CD8-positive, alpha-beta memory T cell (primary cell): Measurements from ENCODE around the gene DNAH6. TPM values are rescaled to one million over a fixed set of nuclear protein-coding genes. Genes with fewer than 3 reads are reported as not detected.
A peak's percentile ranks its signal among the peaks of the same experiment; 100 is the strongest.
"Not testable (repeated sequence)": the region's sequence is repeated elsewhere in the genome, so short reads cannot be mapped to it uniquely, and the experiment has no call there.

Source experiments
- CTCF ChIA-PET: fragments of 350-600 bp; sonication (Branson Sonifier 250); formaldehyde crosslinking; loops from one replicate; lab custom pipeline; 2021; ENCODE audit warnings: antibody characterized with exemption; lab: Charles Lee
- POLR2A ChIA-PET: fragments of 350-600 bp; sonication (Branson Sonifier 250); formaldehyde crosslinking; loops from one replicate; lab custom pipeline; 2021; ENCODE audit warnings: antibody characterized with exemption; lab: Charles Lee
- DNase-seq, 5 donors: peaks; one replicate each; pipeline versions ENCODE4 v3.0.0 to v3.0.0-alpha.2; 2020 to 2022; ENCODE audit warnings: mixed read lengths in 1 of 5
- H3K27ac ChIP-seq: one replicate; pipeline ENCODE4 v1.7.0; 2013; ENCODE audit warnings: low read depth, mild to moderate bottlenecking, low read length, moderate library complexity
- H3K27me3 ChIP-seq: 2 replicates; pipeline ENCODE4 v1.7.0; 2013; ENCODE audit warnings: low read length, mild to moderate bottlenecking; ENCODE audit not compliant: insufficient read depth, poor library complexity, severe bottlenecking
- H3K36me3 ChIP-seq: 2 replicates; pipeline ENCODE4 v1.7.0; 2013; ENCODE audit warnings: mild to moderate bottlenecking, low read length, moderate library complexity; ENCODE audit not compliant: insufficient read depth
- H3K4me1 ChIP-seq: 2 replicates; pipeline ENCODE4 v1.7.0; 2013; ENCODE audit warnings: mild to moderate bottlenecking, low read length, moderate library complexity; ENCODE audit not compliant: insufficient read depth
- H3K4me3 ChIP-seq: 2 replicates; pipeline ENCODE4 v1.7.0; 2013; ENCODE audit warnings: mild to moderate bottlenecking, low read length
- H3K9me3 ChIP-seq: 2 replicates; pipeline ENCODE4 v1.7.0; 2013; ENCODE audit warnings: mild to moderate bottlenecking, low read length
- H3K27ac Mint-ChIP-seq, 8 donors: one replicate each; pipeline ENCODE4 v1.8.0; 2020 to 2021; ENCODE audit warnings: mixed read lengths in 8 of 8, mild to moderate bottlenecking in 6 of 8, inconsistent platforms in 3 of 8, moderate library complexity in 3 of 8
- H3K27me3 Mint-ChIP-seq, 2 donors: one replicate each; pipeline ENCODE4 v1.8.0; 2020 to 2021; ENCODE audit warnings: mixed read lengths in 2 of 2, mild to moderate bottlenecking in 1 of 2, moderate library complexity in 1 of 2
- H3K36me3 Mint-ChIP-seq, 3 donors: one replicate each; pipeline ENCODE4 v1.8.0; 2020 to 2021; ENCODE audit warnings: mixed read lengths in 3 of 3, inconsistent platforms in 1 of 3, mild to moderate bottlenecking in 1 of 3
- H3K4me1 Mint-ChIP-seq, 3 donors: one replicate each; pipeline ENCODE4 v1.8.0; 2020 to 2021; ENCODE audit warnings: mixed read lengths in 3 of 3, inconsistent platforms in 1 of 3, mild to moderate bottlenecking in 1 of 3
- H3K4me3 Mint-ChIP-seq, 7 donors: one replicate each; pipeline ENCODE4 v1.8.0; 2020 to 2021; ENCODE audit warnings: mixed read lengths in 7 of 7, mild to moderate bottlenecking in 6 of 7, moderate library complexity in 4 of 7, inconsistent platforms in 2 of 7
- H3K9me3 Mint-ChIP-seq, 5 donors: one replicate each; pipeline ENCODE4 v1.8.0; 2020 to 2022; ENCODE audit warnings: mixed read lengths in 5 of 5, mild to moderate bottlenecking in 3 of 5, moderate library complexity in 2 of 5, inconsistent platforms in 1 of 5
- polyA plus RNA-seq: library from polyadenylated mRNA; unstranded; fragments of 300-500 nt; fragmentation: Illumina TruSeq; gene quantifications from one replicate; pipeline ENCODE4 v1.2.3, GENCODE V29; 2021
- total RNA-seq, 2 experiments: library from RNA; stranded (reverse); gene quantifications; one replicate each; pipeline ENCODE4 v1.2.3, GENCODE V29; 2021

DNAH6 gene
- total and polyA plus RNA-seq, 3 experiments from 2014 or later: 0.24 to 0.51 (median 0.39) TPM

- CTCF ChIA-PET: no interaction called here
- no peak overlapping the region for H3K4me3 ChIP-seq
- peaks cover under 1% of the 10 kb centered on the region for H3K4me1 ChIP-seq
- no peaks in the 10 kb centered on the region for H3K9me3 Mint-ChIP-seq
- no peak for DNase-seq
- H3K4me3 Mint-ChIP-seq: no peak overlapping the region
- H3K27me3 ChIP-seq: no peaks in the 10 kb centered on the region
- H3K27me3 Mint-ChIP-seq: peaks cover 1 to 9% of the 10 kb centered on the region in 2 donors
- H3K9me3 ChIP-seq: no peaks in the 10 kb centered on the region
- H3K27ac ChIP-seq: no peak overlapping the region
- H3K36me3 ChIP-seq: no peaks in the 10 kb centered on the region
- peaks cover 0 to 9% (median 3%) of the 10 kb centered on the region in 3 donors for H3K36me3 Mint-ChIP-seq
- peaks cover 5 to 14% (median 5%) of the 10 kb centered on the region in 3 donors for H3K4me1 Mint-ChIP-seq
- H3K27ac Mint-ChIP-seq: peak overlapping the region in 1 of 8 donors; percentile 92
- POLR2A ChIA-PET: no interaction called here
Observed at GRCh38 chr2:84534225-84534624, 17.9 kb downstream of the DNAH6 start.

DNA sequence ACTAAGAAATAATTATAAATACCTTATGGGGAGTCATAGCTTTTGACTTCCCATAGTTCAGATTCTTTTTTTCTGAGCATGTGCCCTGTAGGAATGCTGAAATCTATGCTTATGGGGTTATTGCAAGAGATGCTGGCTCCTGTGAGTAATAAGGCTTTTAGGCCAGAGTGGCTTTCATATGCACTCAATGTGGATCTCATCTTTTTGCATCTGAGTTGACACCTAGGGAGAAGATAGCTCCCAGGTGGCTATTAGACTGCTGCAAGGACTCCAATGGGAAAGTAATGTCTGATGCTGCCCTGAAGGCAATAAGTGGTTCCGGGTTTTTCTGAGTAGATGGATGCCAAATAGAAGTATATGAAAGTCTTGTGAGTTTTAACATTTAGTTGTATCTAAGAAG is 21.0 kb downstream of the DNAH6 start:
- Mint-ChIP-seq H3K36me3 (peaks cover 0 to 4% (median 3%) of the 10 kb centered on the region in 3 donors), H3K27ac (no peak overlapping the region), H3K4me3 (no peak overlapping the region), H3K9me3 (no peaks in the 10 kb centered on the region), H3K27me3 (peaks cover 1 to 9% of the 10 kb centered on the region in 2 donors), H3K4me1 (peaks cover 16 to 25% (median 16%) of the 10 kb centered on the region in 3 donors)
- ChIA-PET CTCF (interaction anchor here (2.0 kb wide), 1 partner anchor 389 kb away, joined by 4 read pairs; no protein-coding TSS in a partner anchor), POLR2A (no interaction called here)
- Histone ChIP-seq H3K27me3 (no peaks in the 10 kb centered on the region), H3K27ac (no peak overlapping the region), H3K4me1 (peaks cover 9% of the 10 kb centered on the region), H3K36me3 (no peaks in the 10 kb centered on the region), H3K9me3 (no peaks in the 10 kb centered on the region), H3K4me3 (no peak overlapping the region)
- no peak for DNase-seq

DNA sequence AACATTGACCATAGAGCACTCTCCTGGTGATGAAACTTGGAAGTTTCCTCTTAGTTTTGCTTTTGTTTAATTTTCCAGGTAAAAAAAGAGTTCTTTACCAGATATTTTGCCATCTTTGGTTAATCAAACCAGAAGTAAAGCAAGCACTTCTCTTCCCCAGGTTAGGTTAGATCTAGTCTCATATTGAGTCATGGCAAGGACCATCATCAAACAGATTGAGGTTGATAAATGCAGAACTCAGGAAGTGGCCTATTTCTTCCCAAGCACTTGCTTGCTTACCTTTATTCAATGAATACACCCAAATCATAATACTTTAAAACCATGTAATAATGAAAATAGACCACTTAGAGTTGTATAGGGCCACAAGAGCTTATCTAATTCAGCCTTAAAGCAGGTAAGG is 23.4 kb downstream of the DNAH6 start:
- H3K4me1 ChIP-seq: peaks cover 9% of the 10 kb centered on the region
- Mint-ChIP-seq H3K36me3 (peaks cover 0 to 4% (median 3%) of the 10 kb centered on the region in 3 donors), H3K4me3 (no peak overlapping the region), H3K27me3 (peaks cover 1 to 9% of the 10 kb centered on the region in 2 donors), H3K9me3 (no peaks in the 10 kb centered on the region), H3K4me1 (peaks cover 12 to 15% (median 13%) of the 10 kb centered on the region in 3 donors), H3K27ac (peak overlapping the region in 2 of 8 donors; percentile 8 to 19)
- no peak overlapping the region for H3K4me3 ChIP-seq
- H3K36me3 ChIP-seq: no peaks in the 10 kb centered on the region
- CTCF ChIA-PET: no interaction called here
- POLR2A ChIA-PET: no interaction called here
- no peaks in the 10 kb centered on the region for H3K27me3 ChIP-seq
- no peak overlapping the region for H3K27ac ChIP-seq
- no peak for DNase-seq
- no peaks in the 10 kb centered on the region for H3K9me3 ChIP-seq

GRCh38 chr2:84545005-84545404 is 28.7 kb downstream of the DNAH6 start:
- DNase-seq: no peak
- Mint-ChIP-seq H3K27me3 (no peaks in the 10 kb centered on the region), H3K36me3 (peaks cover 0 to 1% (median 0%) of the 10 kb centered on the region in 3 donors), H3K27ac (no peak overlapping the region), H3K9me3 (no peaks in the 10 kb centered on the region), H3K4me1 (peaks cover 3 to 4% (median 3%) of the 10 kb centered on the region in 3 donors), H3K4me3 (no peak overlapping the region)
- H3K4me1 ChIP-seq: peaks cover under 1% of the 10 kb centered on the region
- H3K27ac ChIP-seq: no peak overlapping the region
- H3K36me3 ChIP-seq: no peaks in the 10 kb centered on the region
- H3K27me3 ChIP-seq: no peaks in the 10 kb centered on the region
- no peak overlapping the region for H3K4me3 ChIP-seq
- H3K9me3 ChIP-seq: no peaks in the 10 kb centered on the region
- ChIA-PET POLR2A (no interaction called here), CTCF (no interaction called here)

GRCh38 chr2:84546551-84546950 is 30.3 kb downstream of the DNAH6 start:
- H3K27me3 Mint-ChIP-seq: peaks cover 0 to 2% of the 10 kb centered on the region in 2 donors
- ChIA-PET POLR2A (no interaction called here), CTCF (no interaction called here)
- H3K36me3 ChIP-seq: no peaks in the 10 kb centered on the region
- no peak overlapping the region for H3K4me3 Mint-ChIP-seq
- DNase-seq: no peak
- peaks cover 0 to 1% (median 0%) of the 10 kb centered on the region in 3 donors for H3K36me3 Mint-ChIP-seq
- H3K27ac Mint-ChIP-seq: no peak overlapping the region
- H3K4me3 ChIP-seq: no peak overlapping the region
- H3K9me3 ChIP-seq: no peaks in the 10 kb centered on the region
- H3K27ac ChIP-seq: no peak overlapping the region
- H3K4me1 Mint-ChIP-seq: no peaks in the 10 kb centered on the region
- no peaks in the 10 kb centered on the region for H3K4me1 ChIP-seq
- no peaks in the 10 kb centered on the region for H3K9me3 Mint-ChIP-seq
- H3K27me3 ChIP-seq: no peaks in the 10 kb centered on the region

GRCh38 chr2:84548303-84548702 is 32.0 kb downstream of the DNAH6 start:
- no peak overlapping the region for H3K4me3 Mint-ChIP-seq
- H3K4me1 Mint-ChIP-seq: no peaks in the 10 kb centered on the region
- no peaks in the 10 kb centered on the region for H3K36me3 Mint-ChIP-seq
- H3K27me3 ChIP-seq: no peaks in the 10 kb centered on the region
- H3K27ac Mint-ChIP-seq: no peak overlapping the region
- POLR2A ChIA-PET: no interaction called here
- CTCF ChIA-PET: no interaction called here
- no peaks in the 10 kb centered on the region for H3K9me3 Mint-ChIP-seq
- H3K27ac ChIP-seq: no peak overlapping the region
- DNase-seq: no peak
- H3K4me3 ChIP-seq: no peak overlapping the region
- H3K36me3 ChIP-seq: no peaks in the 10 kb centered on the region
- no peaks in the 10 kb centered on the region for H3K4me1 ChIP-seq
- peaks cover 0 to 2% of the 10 kb centered on the region in 2 donors for H3K27me3 Mint-ChIP-seq
- H3K9me3 ChIP-seq: no peaks in the 10 kb centered on the region

DNA sequence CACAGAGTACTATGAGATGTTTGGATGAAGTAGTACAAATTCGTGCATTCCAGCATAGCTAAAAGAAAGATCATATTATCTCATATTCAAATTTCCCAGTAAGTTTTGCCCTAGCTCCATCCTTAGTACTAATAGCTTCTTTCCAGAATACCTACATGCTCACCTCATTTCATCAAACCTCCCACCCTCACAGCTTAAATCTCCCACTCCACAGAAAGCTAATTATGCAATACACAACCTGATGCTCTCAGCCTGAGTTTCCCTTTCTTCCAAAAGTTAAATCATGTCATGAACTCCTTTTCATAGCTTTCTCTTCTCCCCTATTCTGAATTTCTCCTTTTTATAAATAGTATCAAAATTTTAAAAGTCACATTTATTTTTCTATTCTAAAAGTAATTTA is 34.6 kb downstream of the DNAH6 start:
- Histone ChIP-seq H3K4me1 (no peaks in the 10 kb centered on the region), H3K27me3 (no peaks in the 10 kb centered on the region), H3K4me3 (no peak overlapping the region), H3K27ac (no peak overlapping the region), H3K9me3 (no peaks in the 10 kb centered on the region), H3K36me3 (no peaks in the 10 kb centered on the region)
- H3K27me3 Mint-ChIP-seq: peaks cover 2 to 15% of the 10 kb centered on the region in 2 donors
- peaks cover 0 to 4% (median 0%) of the 10 kb centered on the region in 3 donors for H3K36me3 Mint-ChIP-seq
- no peaks in the 10 kb centered on the region for H3K4me1 Mint-ChIP-seq
- ChIA-PET POLR2A (no interaction called here), CTCF (interaction anchor here (1.4 kb wide), 1 partner anchor 18 kb away, joined by 3 read pairs; no protein-coding TSS in a partner anchor)
- H3K27ac Mint-ChIP-seq: peak overlapping the region in 1 of 8 donors; percentile 2
- H3K9me3 Mint-ChIP-seq: no peaks in the 10 kb centered on the region
- no peak for DNase-seq
- no peak overlapping the region for H3K4me3 Mint-ChIP-seq

DNA sequence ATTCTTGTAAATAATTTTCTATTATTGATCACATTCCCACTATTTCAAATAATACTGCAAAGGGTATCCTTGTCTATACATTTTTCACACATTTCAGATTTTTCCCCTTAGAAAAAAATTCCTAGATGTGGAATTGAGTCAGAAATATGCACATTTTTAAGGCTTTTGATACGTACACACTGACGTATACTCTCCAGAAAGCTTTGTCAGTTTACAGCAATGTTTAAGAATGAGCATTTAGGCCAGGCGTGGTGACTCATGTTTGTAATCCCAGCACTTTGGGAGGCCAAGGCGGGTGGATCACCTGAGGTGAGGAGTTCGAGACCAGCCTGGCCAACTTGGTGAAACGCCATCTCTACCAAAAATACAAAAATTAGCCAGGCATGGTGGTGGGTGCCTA is 35.2 kb downstream of the DNAH6 start:
- H3K4me3 Mint-ChIP-seq, H3K27ac ChIP-seq, H3K27me3 ChIP-seq, H3K4me3 ChIP-seq, DNase-seq, H3K36me3 ChIP-seq, H3K27ac Mint-ChIP-seq, H3K36me3 Mint-ChIP-seq, H3K9me3 Mint-ChIP-seq, POLR2A ChIA-PET, H3K4me1 ChIP-seq, H3K9me3 ChIP-seq, H3K4me1 Mint-ChIP-seq: not testable (repeated sequence)
- CTCF ChIA-PET: interaction anchor here (1.4 kb wide), 1 partner anchor 18 kb away, joined by 3 read pairs; no protein-coding TSS in a partner anchor
- peaks cover 2 to 15% of the 10 kb centered on the region in 2 donors for H3K27me3 Mint-ChIP-seq
